ENCODE data around the gene MEGF11. TPM values are rescaled to one million over a fixed set of nuclear protein-coding genes. Genes with fewer than 3 reads are reported as not detected.
"Not testable (repeated sequence)": the region's sequence is repeated elsewhere in the genome, so short reads cannot be mapped to it uniquely, and the experiment has no call there.

The MEGF11 gene
- total RNA-seq, 1 donor from 2014 or later = 0.10 TPM

DNA sequence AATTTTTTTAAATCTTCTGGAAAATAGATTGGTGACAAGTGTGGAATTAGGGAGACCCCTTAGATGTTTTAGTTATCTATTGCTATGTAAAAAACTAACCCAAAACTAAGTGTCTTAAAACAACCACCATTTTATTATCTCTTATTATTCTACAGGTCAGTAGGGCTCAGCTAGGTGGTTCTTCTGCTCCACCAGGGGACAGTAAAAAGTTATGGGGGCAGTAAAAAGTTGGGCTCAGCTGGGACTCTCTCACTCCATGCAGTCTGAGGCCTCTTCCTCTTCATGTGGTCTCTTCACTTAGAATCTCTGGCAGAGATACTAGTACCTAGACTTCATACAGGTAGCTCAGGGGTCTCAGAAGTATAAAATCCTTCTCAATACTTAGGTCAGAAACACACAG is 21.8 kb upstream of the MEGF11 start:
- DNase-seq = no peak

DNA sequence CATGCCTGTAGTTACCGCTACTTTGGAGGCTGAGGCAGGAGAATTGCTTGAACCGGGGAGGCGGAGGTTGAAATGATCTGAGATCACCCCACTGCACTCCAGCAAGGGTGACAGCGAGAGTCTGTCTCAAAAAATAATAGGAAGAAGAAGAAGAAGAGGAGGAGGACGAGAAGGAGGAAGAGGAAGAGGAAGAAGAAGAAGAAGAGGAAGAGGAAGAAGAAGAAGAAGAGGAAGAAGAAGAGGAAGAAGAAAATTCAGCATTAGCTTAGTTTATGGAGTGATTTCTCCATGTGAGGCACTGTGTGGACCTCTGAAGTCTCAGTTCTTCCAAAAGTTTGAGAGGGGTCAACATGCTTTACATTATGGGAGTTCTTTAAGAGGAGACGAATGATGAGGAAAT is 17.4 kb upstream of the MEGF11 start:
- DNase-seq = no peak

DNA sequence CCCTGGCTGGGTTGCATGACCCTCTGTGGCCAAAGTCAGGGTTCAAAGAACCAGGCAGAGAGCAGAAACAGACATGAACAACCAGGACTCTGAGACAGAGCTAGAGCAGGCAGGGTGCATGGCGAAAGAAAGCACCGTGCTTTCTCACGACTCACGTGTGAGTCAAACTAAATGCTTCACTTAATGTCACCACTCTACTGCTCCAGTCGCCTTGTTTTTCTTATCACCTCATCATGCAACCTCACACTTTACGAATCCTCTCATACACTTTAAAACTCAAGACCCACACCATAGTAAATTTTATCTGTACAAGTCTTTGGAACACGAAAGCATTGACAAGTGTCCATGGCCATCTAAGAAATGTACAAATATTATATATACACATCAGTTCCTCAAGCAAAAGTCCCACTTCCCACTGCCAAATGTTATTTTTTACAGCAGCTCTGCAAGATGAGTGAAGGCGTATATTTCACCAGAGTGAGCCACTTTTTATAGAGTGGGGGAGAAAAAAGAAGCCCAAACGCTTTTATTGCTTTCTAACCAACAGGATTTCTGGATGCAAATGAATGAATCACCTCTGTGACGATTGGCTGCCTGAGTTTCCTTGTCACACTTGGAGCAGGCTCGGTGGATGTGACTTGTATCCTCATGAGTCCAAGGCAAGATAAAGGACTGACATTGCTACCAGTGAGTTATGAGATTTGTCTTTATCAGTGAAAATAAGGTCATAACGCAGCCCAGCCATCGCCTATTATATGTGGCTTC is 16.0 kb upstream of the MEGF11 start:
- no peak for DNase-seq

DNA sequence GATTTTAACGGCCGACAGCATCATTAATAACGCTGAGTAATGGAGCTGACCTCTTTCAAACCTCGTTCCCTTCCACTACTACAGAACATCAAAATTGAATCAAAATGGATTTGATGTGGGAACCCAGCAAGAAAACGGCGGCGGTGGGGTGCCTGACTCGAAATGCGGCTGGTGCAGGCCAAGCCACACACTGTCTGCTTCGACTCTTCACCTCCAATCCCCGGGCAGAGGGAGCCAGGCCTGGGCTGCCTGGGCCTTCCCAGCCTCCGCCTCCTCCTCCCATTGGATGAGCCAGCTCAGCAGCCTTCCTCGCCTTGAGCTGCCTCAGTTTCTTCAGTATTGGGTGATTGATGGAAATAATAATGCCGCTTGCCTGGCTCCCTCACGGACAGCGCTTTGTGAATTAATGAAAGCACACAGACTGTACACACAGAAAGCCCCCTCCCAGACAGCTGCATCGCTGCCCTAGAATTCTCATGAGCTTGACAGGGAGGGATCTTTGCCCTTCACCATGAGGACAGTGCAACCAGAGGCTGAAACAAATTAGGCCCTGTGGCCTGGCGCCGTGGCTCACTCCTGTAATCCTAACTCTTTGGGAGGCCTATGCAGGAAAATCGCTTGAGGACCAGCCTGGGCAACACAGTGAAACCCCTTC is 11.4 kb upstream of the MEGF11 start:
- DNase-seq = no peak

DNA sequence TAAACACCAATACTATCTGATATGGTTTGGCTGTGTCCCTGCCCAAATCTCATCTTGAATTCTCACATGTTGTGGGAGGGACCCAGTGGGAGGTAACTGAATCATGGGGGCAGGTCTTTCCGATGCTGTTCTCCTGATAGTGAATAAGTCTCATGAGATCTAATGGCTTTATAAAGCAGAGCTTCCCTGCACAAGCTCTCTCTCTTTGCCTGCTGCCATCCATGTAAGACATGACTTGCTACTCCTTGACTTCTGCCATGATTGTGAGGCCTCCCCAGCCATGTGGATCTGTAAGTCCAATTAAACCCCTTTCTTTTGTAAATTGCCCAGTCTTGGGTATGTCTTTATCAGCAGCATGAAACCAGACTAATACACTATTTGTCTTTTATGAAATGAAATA is 9.3 kb upstream of the MEGF11 start:
- DNase-seq = not testable (repeated sequence)

DNA sequence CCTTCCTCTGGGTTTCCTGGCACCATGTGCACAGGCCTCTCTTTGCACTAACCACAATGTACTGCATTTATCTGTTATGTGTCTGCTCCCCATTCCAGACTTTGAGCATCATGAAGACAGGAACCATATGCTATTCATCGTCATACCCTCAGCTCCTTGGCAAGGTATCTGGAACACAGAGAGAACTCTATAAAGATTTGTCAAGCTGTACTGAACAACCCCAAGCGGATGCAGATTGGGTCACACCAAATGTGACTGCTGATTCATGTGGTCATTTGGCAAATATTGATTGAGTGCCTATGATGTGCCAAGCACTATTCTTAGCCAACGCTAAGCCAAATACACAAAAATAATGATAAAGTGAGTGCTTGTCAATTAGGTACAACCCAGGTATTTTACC is 7.5 kb upstream of the MEGF11 start:
- no peak for DNase-seq

DNA sequence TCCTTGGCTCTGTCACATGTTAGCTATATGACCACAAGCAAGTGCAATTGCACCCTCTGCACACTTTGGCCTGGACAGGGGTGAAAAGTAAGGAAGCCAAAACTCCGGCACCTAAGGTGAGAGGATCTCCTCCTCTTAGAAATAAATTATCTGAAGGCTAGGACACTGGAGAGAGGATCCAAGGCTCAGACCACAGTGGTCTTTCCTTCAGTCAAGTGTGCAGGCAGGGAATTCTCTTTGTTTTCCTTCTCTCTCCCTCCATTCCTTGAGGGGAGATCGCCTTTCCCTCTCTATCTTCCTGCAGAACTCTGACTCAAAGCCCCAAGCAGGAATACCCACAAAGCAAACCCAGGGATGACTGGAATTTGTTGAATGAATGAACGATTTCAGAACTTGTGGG is 3.1 kb upstream of the MEGF11 start:
- DNase-seq = no peak

DNA sequence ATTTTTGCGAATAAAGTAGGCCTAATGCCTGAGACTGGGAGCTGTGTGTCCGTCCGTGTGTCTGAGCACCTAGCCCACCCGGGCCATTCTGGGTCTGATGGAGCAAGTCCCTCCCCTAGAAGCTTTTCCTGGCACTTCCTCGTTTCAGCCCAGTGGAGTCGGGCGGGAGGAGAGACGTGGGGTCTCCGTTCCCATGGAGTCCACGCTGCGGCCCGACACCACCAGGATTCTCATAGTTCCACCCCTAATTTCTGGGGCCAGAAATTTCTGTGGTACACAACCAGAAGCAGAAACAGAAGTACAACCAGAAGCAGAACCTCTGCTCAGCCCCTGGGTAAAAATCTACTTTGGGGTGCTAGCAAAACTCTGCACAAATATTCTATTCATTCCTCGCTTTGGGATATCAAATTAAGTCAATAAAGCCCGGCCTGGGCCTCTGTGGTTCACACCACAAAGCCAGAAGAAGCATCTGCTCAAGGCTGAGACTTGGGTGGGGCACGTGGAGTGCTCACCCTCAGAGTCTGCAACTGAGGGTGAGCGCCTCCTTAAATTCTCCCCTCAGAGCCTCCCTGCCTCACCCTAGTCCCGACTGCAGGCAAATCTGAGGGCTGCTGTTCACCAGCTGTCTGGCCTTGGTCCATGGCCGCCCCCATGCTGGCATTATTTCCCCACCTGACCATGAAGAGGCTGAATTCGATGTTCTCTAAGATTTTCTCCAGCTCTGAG is 1.6 kb upstream of the MEGF11 start:
- no peak for DNase-seq

DNA sequence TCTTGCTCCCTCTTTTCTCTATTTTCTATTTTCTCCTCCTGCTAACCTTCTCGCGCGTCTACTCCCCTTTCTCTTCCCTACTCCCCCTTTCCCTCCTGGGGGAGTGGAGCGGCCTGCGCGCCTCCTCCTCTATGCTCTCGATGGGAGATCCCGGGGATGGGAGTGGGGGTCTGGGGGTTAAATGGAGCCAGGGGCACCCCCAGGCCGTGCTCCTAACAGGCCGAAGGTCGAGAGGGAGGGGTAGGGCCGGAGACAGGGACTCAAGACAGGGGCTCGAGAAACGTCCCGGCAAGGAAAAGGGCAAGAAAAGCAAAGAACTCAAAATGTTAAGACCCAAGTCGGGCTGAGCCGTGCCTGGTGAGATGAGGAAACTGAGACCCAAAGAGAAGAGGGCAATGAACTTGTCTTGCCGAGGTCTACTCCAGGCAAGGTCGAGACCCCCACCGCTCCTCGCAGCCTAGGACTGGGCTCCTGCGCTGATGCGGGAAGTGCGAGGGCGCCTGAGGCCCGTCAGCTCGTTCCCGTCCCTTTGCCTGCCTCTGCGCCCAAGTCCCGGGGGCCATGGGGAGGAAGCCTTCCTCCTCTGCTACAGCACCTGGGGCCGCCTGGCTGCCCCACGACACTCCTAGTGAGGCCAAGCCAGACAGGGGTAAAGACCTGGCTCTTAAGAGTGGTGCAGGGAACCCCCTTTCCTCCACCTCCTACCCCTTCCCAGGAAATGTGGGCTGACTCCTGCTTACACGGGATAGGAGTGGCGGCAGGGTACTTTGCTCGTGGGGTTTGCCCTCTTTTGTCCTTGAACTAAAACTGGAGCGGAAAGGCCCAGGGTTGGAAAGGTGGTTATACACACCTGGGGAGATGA is 770 bp upstream of the MEGF11 start:
- DNase-seq = no peak

DNA sequence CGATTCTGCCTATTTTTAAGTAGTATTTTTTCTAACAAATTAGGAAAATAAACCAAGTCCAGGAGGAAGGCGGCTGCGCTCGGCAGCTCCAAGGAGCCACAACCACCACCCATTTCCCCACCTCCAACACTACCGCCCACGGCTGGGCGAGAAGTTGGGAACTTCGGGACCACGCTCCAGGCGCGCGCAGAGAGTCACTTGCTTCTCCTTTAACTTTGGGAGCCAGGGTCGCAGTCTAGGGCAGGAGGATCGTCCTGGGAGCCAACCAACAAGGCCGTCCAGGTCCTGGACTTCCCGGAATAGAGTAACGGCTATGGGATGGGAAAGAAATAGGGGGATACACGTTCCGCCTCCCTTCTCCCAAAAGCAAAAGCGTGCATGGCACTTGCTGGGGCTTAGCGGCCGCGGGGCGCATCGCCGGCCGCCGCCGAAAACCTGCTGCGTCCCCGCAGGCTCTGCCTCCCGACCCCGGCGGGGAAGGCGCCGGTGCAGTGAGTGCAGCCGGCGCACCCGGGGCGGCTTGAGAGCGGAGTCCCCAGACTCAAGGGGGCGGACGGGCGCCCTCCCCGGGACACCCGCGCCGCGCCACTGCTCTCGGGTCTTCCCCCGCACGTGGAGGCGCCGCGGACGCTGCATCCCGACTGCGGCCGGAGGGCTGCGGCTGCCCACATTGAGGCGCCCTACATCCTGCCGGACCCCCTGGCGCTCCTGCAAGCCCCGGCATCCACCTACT is 699 bp downstream of the MEGF11 start:
- peak; percentile 27 for DNase-seq

DNA sequence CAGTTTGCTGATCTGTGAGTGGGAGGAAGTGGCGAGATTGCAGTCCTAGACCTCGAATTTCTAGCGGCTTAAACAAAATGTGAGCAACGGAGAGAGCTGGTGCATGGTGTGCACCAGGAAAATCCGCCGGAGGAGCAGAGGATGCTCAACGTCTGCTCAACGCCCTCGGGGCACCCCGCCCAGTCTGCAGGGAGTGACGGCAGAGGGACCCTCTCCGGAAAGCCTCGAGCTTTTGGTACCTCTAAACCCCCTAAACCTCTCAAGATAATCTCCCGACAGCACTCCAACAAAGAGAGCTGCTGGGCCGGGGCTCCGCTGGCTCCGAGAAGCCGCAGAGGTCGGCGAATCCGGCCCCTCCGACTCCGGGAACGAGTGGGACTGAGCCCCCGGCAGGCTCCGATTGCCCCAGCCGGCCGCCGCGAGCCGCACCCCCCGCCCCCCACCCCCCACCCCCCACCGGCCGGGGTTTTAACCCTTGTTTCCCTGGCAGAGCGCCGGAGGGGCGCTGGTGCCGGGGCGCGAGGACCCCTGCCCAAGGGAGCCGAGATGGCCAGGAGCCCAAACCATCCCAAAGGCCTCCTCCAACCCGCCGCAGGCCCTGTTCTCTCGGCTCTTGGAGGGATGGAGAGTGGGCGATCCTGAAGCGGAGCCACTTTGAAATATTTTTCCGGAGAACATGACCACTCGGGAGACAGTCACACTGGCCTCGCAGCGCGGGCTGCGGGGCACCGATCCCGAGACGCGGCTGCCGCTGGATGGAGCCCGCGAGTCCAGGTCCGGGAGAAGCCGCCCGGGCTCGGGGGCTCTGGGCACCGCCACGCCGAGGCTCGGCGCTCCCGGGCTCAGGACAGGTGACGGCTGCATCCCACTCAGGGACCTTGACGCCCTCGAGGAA is 1.5 kb downstream of the MEGF11 start:
- peak; percentile 67 for DNase-seq

DNA sequence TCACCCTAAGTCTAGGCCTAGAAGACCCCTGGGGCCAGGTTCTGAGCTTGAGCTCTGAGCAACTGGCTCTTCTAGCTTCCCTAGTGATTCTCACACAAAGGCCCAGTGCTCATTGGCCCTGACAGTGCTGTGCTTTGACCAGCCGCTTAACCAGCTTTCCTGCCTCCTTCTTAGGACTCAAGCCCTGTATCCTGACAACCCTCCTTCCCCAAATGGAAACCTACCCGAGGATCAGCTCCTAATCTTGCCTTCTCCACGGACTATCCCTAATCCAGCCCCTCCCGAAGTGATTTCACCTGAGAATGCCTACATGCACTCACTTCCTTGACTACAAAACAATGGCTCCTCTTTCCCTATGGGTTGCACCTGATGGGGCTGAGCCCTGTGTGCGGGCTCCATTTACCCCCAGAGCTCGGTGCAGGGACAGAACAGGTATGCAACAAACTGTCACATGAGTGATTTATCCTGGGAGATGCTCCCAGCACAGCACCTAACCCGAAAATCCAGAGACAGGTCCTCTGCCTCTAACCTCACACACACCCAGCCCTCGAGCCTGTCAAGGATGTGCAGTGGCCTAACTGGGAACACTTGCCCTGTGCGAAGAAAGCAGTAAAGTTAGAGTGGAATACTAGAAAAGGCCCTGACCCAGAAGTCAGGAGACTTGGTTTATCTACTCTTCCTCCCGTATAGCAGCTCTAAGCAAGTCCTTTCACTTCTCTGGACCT is 2.3 kb downstream of the MEGF11 start:
- DNase-seq = no peak

DNA sequence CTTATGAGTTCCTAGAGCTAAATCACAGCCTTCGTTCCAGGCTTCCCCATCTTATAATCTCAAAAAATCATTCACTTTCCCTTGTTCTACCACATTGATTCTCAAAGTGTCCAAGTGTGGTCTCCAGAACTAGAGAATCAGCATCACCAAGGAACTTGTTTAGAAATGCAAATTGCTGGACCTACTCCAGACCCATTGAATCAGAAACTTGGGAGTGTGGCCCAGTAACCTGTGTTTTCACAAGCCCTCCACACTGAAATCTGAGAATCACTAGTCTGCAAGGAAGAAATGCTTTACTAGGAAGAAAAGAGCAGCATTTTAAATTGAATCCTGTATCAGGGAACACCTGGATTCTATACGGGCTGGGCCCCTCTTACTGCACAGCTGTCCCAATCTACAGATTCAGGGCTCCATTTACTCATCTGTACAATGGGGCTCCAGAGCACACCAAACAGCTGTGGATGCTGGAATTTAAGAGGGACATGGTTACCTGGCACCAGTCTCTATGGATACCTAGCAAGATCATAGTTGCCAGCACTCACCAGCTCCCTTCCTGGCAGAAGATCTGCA is 3.9 kb downstream of the MEGF11 start:
- no peak for DNase-seq

DNA sequence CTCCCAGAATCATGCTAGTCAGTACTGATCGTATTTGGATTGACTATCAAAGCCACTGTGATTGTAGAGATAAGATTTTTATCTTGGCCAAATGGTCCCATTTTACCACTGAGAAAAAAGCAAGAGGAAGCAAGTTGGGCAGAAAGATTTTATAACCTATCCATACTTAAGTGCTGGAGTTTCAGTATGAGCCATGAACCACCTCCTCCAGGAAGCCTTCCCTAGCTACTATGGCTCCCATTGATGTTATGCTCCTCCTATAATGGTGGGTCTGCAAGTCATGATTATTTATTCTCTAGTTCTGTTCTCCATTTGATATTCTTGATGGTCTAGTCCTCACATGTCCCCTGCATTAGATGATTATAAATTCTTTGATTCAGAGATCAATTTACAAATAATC is 6.6 kb downstream of the MEGF11 start:
- no peak for DNase-seq

DNA sequence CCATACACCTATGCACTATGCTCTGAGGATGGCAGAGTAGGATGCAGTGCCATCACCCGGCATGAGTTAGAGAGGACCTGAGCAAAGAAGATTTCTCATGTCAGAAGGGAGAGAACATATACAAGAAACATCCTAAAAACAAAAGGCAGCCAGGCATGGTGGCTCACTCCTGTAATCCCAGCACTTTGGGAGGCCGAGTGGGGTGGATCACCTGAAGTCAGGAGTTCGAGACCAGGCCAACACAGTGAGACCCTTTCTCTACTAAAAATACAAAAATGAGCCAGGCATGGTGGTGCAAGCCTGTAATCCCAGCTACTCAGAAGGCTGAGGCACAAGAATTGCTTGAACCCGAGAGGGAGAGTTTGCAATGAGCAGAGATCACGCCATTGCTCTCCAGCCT is 7.7 kb downstream of the MEGF11 start:
- DNase-seq = not testable (repeated sequence)

DNA sequence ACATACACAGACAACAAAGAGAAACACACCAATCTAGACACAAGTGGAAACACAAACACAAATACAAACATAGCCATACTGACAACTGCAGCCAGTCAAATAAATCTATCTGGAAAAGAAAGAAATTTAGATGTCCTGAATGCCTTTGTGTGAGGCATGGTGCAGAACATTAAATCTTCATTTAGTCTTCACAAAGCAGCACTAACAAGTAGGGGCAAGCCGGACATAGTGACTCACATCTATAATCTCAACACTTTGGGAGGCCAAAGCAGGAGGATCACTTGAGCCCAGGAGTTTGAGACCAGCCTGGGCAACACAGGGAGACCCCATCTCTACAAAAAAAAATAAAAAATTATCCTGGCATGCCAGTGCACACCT is 11.7 kb downstream of the MEGF11 start:
- DNase-seq = no peak

DNA sequence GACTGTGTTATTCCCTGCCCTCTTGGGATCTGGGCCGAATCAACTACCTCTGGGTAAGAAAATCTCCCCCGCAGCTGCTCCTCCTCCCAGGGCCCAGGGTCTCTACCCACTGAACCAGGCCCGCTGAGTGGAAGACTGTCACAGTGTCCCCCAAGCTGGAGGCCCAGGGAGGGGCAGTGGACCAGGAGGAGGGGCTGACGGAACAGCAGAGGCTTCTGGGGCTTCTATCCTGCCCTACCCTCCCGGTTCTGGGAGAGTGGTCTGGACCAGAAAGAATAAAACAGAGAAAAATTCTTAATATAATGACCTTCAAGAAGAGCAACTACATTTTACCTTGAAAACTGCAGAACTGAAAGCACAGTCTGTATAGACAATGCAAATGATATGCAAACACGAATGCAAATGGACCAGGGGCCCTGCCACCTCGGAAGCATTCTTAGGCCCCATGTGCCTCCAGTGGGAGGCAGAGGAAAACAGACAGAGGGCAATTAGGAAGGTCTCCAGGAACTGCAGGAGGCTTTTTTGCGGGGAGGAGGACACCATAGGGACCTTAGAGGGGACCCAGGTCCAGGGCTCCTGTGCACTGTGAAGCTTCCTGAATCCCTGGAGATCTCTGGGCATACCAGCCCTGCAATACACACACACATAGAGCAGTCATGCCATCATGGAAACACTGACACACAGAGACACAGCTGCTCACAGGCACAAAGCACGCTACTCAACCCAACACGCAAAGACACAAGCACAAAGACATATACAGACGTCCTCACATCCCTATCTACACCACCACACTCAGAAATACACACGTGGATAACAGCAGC is 12.3 kb downstream of the MEGF11 start:
- DNase-seq = no peak

DNA sequence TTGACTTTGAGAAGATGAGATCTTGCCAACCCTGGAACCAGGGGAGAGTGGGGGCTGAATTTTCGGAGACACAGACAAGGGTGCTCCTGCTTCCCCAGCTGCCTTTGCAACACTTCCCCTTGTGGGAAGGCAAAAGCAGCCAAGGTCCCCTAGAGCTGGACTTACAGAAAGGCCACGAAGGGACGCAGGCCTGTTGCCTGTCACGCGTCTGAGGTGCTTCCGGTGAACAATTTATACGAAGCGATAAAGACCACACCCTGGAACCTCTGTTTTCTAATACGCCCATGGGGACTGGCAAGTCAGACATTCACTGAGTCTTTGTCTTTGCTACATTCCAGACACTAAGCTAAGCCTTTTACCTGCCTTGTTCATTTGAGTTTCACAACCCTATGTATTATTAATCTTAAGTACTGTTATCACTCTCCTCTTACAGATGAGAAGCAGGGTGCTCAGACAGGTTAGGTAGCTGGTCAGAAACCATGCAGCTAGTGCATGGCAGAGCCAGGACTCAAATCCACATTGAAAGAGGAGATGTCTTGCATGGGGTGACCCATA is 13.2 kb downstream of the MEGF11 start:
- no peak for DNase-seq

Data from tongue (tissue), 2 donors.